HEK293T (cell line): ENCODE measurements around the gene LTBP2.
A peak's percentile ranks its signal among the peaks of the same experiment; 100 is the strongest.

ENCODE experiments used
- CTCF ChIA-PET: fragments of 350-600 bp; formaldehyde crosslinking; extraction: SDS; loops from one replicate; lab custom pipeline; 2021; ENCODE audit warnings: antibody characterized with exemption, inconsistent platforms; lab: Yijun Ruan, JAX
- POLR2A ChIA-PET: fragments of 350-600 bp; formaldehyde crosslinking; extraction: SDS; loops from one replicate; lab custom pipeline; 2020; ENCODE audit warnings: antibody characterized with exemption, inconsistent platforms; lab: Yijun Ruan, JAX
- DNase-seq: peaks from one replicate; pipeline ENCODE4 v3.0.0; 2012; ENCODE audit warnings: mixed read lengths; ENCODE audit errors: extremely low spot score
- ARNT ChIP-seq: fragments of 450-650 bp; IDR thresholded peaks from 2 replicates; pipeline ENCODE4 v1.6.1; 2017; ENCODE audit warnings: mild to moderate bottlenecking
- BHLHE40 ChIP-seq: fragments of 450-650 bp; IDR thresholded peaks from 2 replicates; pipeline ENCODE4 v1.6.1; 2016; ENCODE audit warnings: mild to moderate bottlenecking, moderate library complexity, borderline replicate concordance
- CTBP1 ChIP-seq: fragments of 450-650 bp; IDR thresholded peaks from 2 replicates; pipeline ENCODE4 v1.6.1; 2016; ENCODE audit warnings: borderline replicate concordance
- ELF4 ChIP-seq: fragments of 450-650 bp; IDR thresholded peaks from 2 replicates; pipeline ENCODE4 v1.6.1; 2017; ENCODE audit warnings: antibody characterized with exemption
- FOXA1 ChIP-seq: fragments of 450-650 bp; IDR thresholded peaks from 2 replicates; pipeline ENCODE4 v1.6.1; 2016; ENCODE audit warnings: mild to moderate bottlenecking
- FOXK2 ChIP-seq: fragments of 450-650 bp; IDR thresholded peaks from 2 replicates; pipeline ENCODE4 v1.6.1; 2016; ENCODE audit warnings: mild to moderate bottlenecking
- FOXM1 ChIP-seq: fragments of 450-650 bp; IDR thresholded peaks from 2 replicates; pipeline ENCODE4 v1.6.1; 2017; ENCODE audit warnings: mild to moderate bottlenecking, borderline replicate concordance
- HDGF ChIP-seq: fragments of 450-650 bp; IDR thresholded peaks from 2 replicates; pipeline ENCODE4 v1.6.1; 2017; ENCODE audit warnings: antibody characterized with exemption, borderline replicate concordance
- L3MBTL2 ChIP-seq: fragments of 450-650 bp; conservative IDR thresholded peaks from 2 replicates; pipeline ENCODE4 v1.6.1; 2016; ENCODE audit warnings: mild to moderate bottlenecking
- LEF1 ChIP-seq: fragments of 450-650 bp; IDR thresholded peaks from 2 replicates; pipeline ENCODE4 v1.6.1; 2017; ENCODE audit warnings: mild to moderate bottlenecking, borderline replicate concordance
- NFRKB ChIP-seq: fragments of 450-650 bp; IDR thresholded peaks from 2 replicates; pipeline ENCODE4 v1.6.1; 2016; ENCODE audit warnings: mild to moderate bottlenecking, moderate library complexity
- PKNOX1 ChIP-seq: fragments of 450-650 bp; IDR thresholded peaks from 2 replicates; pipeline ENCODE4 v1.6.1; 2016
- SP1 ChIP-seq: fragments of 450-650 bp; IDR thresholded peaks from 2 replicates; pipeline ENCODE4 v1.6.1; 2017
- SUZ12 ChIP-seq: fragments of 450-650 bp; IDR thresholded peaks from 2 replicates; pipeline ENCODE4 v1.6.1; 2016; ENCODE audit warnings: mild to moderate bottlenecking
- TARDBP ChIP-seq: fragments of 450-650 bp; IDR thresholded peaks from 2 replicates; pipeline ENCODE4 v1.6.1; 2016
- ZNF384 ChIP-seq: fragments of 450-650 bp; IDR thresholded peaks from 2 replicates; pipeline ENCODE4 v1.6.1; 2016

LTBP2 gene

GRCh38 chr14:74616507-74616906 lies 4.5 kb upstream of the LTBP2 start:
- no peak for DNase-seq
- POLR2A ChIA-PET, result no interaction called here

GRCh38 chr14:74615735-74616134 lies 3.7 kb upstream of the LTBP2 start:
- no peak for TF ChIP-seq ELF4
- TF ChIP-seq LEF1, result no peak
- no peak for TF ChIP-seq SP1
- TF ChIP-seq SUZ12, result no peak
- no peak for TF ChIP-seq CTBP1
- no peak for TF ChIP-seq ZNF384
- CTCF ChIA-PET, result interaction anchor here (1.1 kb wide), 1 partner anchor 27 kb away, joined by 3 read pairs; no protein-coding TSS in a partner anchor
- DNase-seq, result no peak
- POLR2A ChIA-PET, result no interaction called here

More at GRCh38 chr14:74616507-74616906, 4.5 kb upstream of the LTBP2 start:
- TF ChIP-seq ZNF384 (no peak), PKNOX1 (no peak), HDGF (no peak), SUZ12 (no peak), FOXK2 (no peak), TARDBP (no peak), FOXA1 (no peak), FOXM1 (no peak), L3MBTL2 (no peak), SP1 (no peak), LEF1 (no peak), ARNT (no peak), NFRKB (no peak), ELF4 (no peak), CTBP1 (no peak), BHLHE40 (no peak)
- CTCF ChIA-PET, result interaction anchor here (0.6 kb wide), 1 partner anchor 65 kb away, joined by 6 read pairs; no protein-coding TSS in a partner anchor

GRCh38 chr14:74614508-74615495 lies 2.8 kb upstream of the LTBP2 start:
- TF ChIP-seq LEF1 (no peak), PKNOX1 (no peak), L3MBTL2 (no peak), ZNF384 (no peak), BHLHE40 (no peak), NFRKB (no peak), ARNT (no peak), HDGF (no peak), CTBP1 (no peak), SUZ12 (no peak), SP1 (no peak), FOXA1 (no peak), FOXM1 (no peak), ELF4 (no peak), TARDBP (no peak), FOXK2 (no peak)
- POLR2A ChIA-PET, result no interaction called here
- CTCF ChIA-PET, result interaction anchor here (1.1 kb wide), 1 partner anchor 26 kb away, joined by 3 read pairs; no protein-coding TSS in a partner anchor
- no peak for DNase-seq

GRCh38 chr14:74613211-74613914 lies 1.3 kb upstream of the LTBP2 start:
- ChIA-PET CTCF (interaction anchor here (0.6 to 1.2 kb wide), 10 partner anchors 10 to 187 kb away, joined by 3 to 6 read pairs (median 4); no protein-coding TSS in a partner anchor), POLR2A (no interaction called here)
- no peak for DNase-seq
- no peak for TF ChIP-seq LEF1
- TF ChIP-seq FOXA1, result no peak
- TF ChIP-seq L3MBTL2, result no peak
- TF ChIP-seq SUZ12, result no peak
- TF ChIP-seq BHLHE40, result no peak
- no peak for TF ChIP-seq CTBP1
- TF ChIP-seq ELF4, result no peak
- no peak for TF ChIP-seq NFRKB
- TF ChIP-seq ZNF384, result no peak
- no peak for TF ChIP-seq TARDBP
- no peak for TF ChIP-seq FOXM1
- no peak for TF ChIP-seq PKNOX1
- no peak for TF ChIP-seq SP1
- TF ChIP-seq ARNT, result no peak

- TF ChIP-seq SUZ12, result no peak
- TF ChIP-seq FOXK2, result no peak
- TF ChIP-seq FOXM1, result peak; percentile 80
- TF ChIP-seq ARNT, result peak; percentile 74; the same call in 1 of the 2 replicates
- CTCF ChIA-PET, result interaction anchor here (0.6 to 1.2 kb wide), 12 partner anchors 11 to 188 kb away, joined by 3 to 6 read pairs (median 3); no protein-coding TSS in a partner anchor
- peak; percentile 92 for DNase-seq
- POLR2A ChIA-PET, result no interaction called here
Measured at GRCh38 chr14:74612350-74613021, 449 bp upstream of the LTBP2 start.
